ENCODE data around the gene ABLIM1. TPM values are rescaled to one million over a fixed set of nuclear protein-coding genes. Genes with fewer than 3 reads are reported as not detected.

ABLIM1 gene
- total and polyA plus RNA-seq, 8 donors: 52.7 to 195 (median 65.5) TPM

DNA sequence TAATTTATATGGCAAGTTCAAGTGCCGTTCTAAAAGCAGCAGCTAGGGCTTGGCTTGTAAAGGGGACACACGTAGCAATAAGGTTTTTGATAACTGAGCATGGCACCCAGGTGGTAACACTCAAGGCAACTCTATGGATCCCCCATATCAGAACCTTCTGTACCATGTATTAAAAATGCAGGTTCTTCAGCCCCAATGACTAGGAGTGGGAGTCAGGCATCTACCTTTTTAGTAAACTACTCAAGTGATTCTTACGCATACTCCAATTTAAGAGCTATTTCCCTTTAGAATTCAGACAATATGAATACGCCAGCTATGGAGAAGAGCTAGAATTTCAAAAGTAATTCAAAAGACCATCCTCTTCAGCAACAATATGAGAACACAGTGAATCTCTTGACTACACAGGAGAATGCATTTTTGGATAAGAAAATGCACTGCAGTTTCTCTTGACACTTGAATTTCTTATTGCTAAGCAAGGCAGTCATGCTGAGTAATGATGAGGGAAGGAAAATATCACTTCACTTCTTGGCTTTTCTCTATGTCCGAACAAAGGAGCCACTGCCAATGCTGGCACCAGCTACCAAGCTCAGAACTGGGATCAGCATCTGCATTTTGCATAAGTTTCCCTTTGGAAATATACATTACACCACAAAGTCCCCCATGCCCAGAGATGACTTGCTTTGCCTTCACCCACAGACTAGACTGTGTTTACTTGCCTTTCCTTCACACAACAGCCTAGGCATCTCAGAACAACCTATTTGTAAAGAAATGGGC, 53.5 kb downstream of the ABLIM1 start:
- H3K27ac ChIP-seq: peak overlapping the region; percentile 11 to 53
- ATAC-seq: peak; percentile 68

GRCh38 chr10:114603948-114604347, 54.1 kb downstream of the ABLIM1 start:
- Histone ChIP-seq H3K36me3 (peaks cover 0 to 7% of the 10 kb centered on the region in 2 donors), H3K9me3 (no peaks in the 10 kb centered on the region), H3K27me3 (no peaks in the 10 kb centered on the region), H3K4me1 (peaks cover 0 to 23% of the 10 kb centered on the region in 2 donors), H3K4me3 (no peak overlapping the region), H3K27ac (peak overlapping the region; percentile 13 to 53)
- intact Hi-C loops (cut with DNase I): no loop called here
- DNase-seq (no peak), ATAC-seq (peak; percentile 93)
- TF ChIP-seq CTCF (IDR thresholded peaks at IDR 0.05): no peak

More for the DNA sequence above, 53.5 kb downstream of the ABLIM1 start:
- no peak for DNase-seq
- H3K4me1 ChIP-seq: peaks cover 0 to 23% of the 10 kb centered on the region in 2 donors
- H3K4me3 ChIP-seq: no peak overlapping the region
- H3K36me3 ChIP-seq: peaks cover 0 to 7% of the 10 kb centered on the region in 2 donors
- TF ChIP-seq CTCF (IDR thresholded peaks at IDR 0.05): no peak
- H3K27me3 ChIP-seq: no peaks in the 10 kb centered on the region
- no peaks in the 10 kb centered on the region for H3K9me3 ChIP-seq
- intact Hi-C loops (cut with DNase I): no loop called here

DNA sequence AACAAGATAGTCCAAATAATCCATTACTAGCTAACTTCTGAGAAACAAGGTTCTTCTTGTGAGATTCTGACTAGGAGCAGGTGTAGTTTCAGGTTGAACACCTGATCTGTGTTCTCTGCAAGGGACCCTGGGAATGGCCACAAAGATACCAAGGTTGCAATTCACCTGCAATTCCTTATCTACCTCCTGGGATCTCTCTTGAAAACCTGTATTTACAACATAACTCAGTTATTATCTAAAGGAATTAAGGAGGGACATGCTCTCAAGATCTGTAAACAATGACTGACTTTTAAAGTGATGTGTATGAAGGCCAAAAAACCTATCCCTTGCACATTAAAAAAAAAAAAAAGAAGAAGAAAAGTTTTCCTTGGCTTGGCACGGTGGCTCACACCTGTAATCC, 54.8 kb downstream of the ABLIM1 start:
- peaks cover 0 to 7% of the 10 kb centered on the region in 2 donors for H3K36me3 ChIP-seq
- no peak for TF ChIP-seq CTCF (IDR thresholded peaks at IDR 0.05)
- peak; percentile 16 for ATAC-seq

DNA sequence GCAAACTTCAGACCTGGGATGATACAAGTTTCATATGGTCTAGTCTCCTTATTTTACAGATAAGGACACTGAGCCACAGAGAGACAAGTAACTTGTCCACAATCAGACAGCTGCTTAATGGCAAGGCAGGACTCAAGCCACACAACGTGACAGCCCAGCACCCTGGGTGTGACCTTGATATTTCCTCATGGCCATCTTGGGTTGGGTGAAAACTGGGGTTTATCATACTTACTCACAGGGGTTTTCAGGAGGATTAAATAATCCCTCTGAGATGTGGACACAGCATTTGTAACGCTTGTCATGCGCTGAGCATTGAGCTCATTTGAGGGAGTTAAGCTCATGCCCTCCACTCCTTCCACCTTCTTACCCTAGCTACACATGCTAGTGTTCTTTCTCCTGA, 58.0 kb downstream of the ABLIM1 start:
- Histone ChIP-seq H3K4me1 (peaks cover 0 to 17% of the 10 kb centered on the region in 2 donors), H3K4me3 (no peak overlapping the region), H3K27ac (no peak overlapping the region), H3K36me3 (peaks cover 0 to 7% of the 10 kb centered on the region in 2 donors), H3K9me3 (no peaks in the 10 kb centered on the region), H3K27me3 (no peaks in the 10 kb centered on the region)
- no peak for TF ChIP-seq CTCF (IDR thresholded peaks at IDR 0.05)
- intact Hi-C loops (cut with DNase I): no loop called here
- DNase-seq (no peak), ATAC-seq (no peak)

More for the DNA sequence above, 54.8 kb downstream of the ABLIM1 start:
- H3K27ac ChIP-seq: peak overlapping the region in 1 of 2 donors; percentile 13
- intact Hi-C loops (cut with DNase I): no loop called here
- no peaks in the 10 kb centered on the region for H3K27me3 ChIP-seq
- H3K4me3 ChIP-seq: no peak overlapping the region
- no peak for DNase-seq
- H3K9me3 ChIP-seq: no peaks in the 10 kb centered on the region
- peaks cover 0 to 23% of the 10 kb centered on the region in 2 donors for H3K4me1 ChIP-seq

GRCh38 chr10:114596793-114597192, 61.3 kb downstream of the ABLIM1 start:
- no peak for ATAC-seq
- Histone ChIP-seq H3K4me3 (no peak overlapping the region), H3K27ac (no peak overlapping the region), H3K27me3 (no peaks in the 10 kb centered on the region), H3K9me3 (no peaks in the 10 kb centered on the region), H3K4me1 (no peaks in the 10 kb centered on the region), H3K36me3 (peaks cover 0 to 7% of the 10 kb centered on the region in 2 donors)
- no peak for TF ChIP-seq CTCF (IDR thresholded peaks at IDR 0.05)
- intact Hi-C loops (cut with DNase I): no loop called here
- DNase-seq: no peak

All from left lung (tissue), 10 donors.